ENCODE measurements around the gene KY.

Gene KY

DNA sequence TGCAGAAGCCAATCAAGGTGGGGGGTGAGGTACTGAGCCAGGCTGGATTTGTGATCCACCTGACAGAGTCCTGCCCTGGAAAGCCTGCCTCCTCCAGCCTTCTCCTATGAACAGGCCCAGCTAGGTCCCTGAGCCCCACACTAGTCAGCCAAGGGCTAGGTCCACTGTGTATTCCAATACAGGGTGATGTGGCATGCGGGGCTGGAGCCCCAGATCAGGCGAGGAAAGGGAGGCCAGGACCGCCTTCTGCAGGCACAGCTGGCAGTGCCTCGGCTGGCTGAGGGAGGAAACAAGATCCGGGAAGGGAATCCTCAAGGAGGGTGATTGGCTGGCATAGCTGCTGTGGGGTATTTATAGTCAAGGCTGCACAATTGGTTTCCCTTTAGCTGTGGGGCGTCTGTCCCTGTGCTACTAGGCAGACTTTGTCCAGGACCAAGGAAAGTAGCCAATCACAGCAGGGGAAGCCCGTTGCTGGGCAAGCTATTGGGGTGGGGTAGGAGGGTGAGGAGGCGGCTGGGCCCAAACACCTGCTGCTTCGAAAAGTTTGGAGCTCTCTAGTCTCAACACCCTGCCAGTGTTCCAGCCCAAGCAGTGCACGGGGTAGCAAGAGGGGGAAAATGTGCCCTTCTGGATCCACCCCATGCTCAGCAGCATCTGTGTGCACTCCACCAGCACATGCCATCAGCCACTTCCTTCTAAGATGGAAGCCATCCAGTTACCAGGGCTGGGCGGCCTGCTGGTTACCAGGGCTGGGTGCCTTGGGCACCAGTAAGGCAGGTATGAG, 5.9 kb downstream of the KY start:
- DNase-seq (ENCODE audit: low spot score), result no peak

GRCh38 chr3:134643150-134643675, 7.6 kb downstream of the KY start:
- DNase-seq (ENCODE audit: low spot score), result no peak

DNA sequence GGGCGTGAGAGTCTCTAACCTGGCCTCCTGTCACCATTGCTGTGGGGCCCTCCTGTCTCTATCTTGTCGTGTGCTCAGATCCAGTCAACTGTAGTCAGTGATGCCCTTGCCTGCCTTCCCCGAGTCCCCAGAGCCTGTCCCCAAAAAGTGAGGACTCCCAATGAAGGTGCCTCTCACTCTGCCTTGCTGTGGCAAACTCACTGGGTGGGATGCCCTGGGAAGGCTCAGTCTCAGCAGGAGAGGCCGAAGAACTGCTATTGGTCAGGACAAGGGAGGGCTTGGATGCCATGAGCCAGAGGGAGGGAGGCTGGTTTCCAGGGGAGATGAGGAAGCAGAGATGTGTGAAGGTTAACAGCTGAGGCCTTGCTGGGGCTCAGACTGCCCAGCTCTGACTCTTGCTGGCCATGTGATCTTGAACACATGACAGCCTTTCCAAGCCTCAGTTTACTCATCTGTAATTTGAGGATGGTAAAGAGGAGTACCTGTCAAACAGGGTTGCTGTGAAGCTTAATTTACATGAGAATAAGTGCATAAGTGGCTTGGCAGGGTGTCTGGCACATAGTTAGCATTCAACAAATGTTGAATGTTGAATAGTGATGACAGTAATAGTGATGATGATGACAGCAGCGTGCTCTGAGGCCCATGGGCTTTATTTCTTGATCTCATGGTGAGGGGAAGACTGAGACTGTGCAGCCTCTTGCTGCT, 8.2 kb downstream of the KY start:
- no peak for DNase-seq (ENCODE audit: low spot score)

GRCh38 chr3:134641671-134642300, 9.0 kb downstream of the KY start:
- no peak for DNase-seq (ENCODE audit: low spot score)

GRCh38 chr3:134640872-134641470, 9.9 kb downstream of the KY start:
- DNase-seq (ENCODE audit: low spot score), result peak; percentile 67

DNA sequence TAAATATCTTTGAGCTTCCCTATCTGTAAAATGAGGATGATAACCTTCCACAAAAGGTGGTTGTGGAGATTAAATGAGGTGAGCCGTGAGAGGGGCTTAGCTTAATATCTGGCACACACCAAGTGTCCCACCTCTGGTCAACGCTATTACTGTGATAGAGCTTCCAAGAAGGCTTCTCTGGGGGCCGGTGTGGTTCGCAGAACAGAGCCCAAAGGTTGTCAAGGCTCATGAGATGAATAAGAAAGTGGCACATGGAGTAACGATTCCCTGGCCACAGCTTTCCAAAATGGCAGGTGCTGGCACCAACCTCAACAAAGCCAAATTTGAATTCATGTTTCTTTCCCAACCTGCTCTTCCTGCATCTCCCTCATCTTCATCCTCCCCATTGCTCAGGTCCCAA, 10.4 kb downstream of the KY start:
- no peak for DNase-seq (ENCODE audit: low spot score)

DNA sequence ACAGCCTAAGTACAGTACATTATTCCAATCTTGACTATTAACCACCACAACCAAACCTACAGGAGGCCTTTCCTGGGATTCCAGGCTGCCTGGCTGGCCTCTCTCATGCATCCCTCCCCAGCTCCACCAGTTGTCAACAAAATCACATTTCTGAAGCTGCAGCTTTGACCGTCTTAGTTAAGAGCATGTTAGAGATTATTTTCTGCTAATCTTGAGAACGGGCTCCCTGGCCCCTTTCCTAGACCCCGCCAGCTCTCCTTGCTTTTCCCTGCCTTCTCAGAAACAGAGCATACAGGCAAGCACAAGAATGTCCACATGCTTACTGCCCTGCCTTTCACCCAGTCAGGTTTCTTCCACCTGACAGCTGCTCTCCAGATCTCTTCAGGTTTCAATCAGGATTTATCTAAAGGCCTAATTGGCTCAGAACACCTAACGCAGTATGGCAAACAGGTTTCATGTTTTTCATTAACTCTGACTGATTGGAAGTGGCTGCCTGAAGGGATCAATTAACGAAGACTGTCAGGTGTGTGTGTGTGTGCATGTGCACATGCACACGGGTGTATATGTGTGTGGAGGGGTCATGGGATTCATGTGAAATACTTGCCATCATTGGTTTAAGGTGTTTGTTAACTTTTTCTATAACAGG, 12.3 kb downstream of the KY start:
- DNase-seq (ENCODE audit: low spot score), result no peak

GRCh38 chr3:134636406-134636805, 14.4 kb downstream of the KY start:
- no peak for DNase-seq (ENCODE audit: low spot score)

DNA sequence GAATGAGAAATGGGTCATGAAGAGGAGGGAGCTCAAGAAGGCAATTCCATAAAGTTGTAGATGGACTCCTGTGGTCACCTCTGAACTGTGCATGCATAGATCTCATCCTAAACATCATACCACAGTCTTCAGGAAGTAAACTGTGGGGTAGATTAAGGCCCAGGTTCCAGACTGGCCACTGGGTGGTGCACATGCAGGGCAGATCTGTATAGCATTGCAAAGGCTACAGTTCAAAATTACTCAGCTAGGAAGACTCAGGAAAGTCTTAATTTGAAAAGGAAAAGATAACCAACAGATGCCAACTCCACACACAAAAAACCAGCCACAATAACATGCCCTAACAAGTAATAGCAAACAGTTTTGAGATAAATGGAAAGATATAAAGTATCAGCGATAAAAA, 20.3 kb downstream of the KY start:
- DNase-seq (ENCODE audit: low spot score), result no peak

GRCh38 chr3:134628884-134629283, 21.9 kb downstream of the KY start:
- DNase-seq (ENCODE audit: low spot score), result no peak

GRCh38 chr3:134627831-134628230, 23.0 kb downstream of the KY start:
- DNase-seq (ENCODE audit: low spot score), result peak; percentile 33

DNA sequence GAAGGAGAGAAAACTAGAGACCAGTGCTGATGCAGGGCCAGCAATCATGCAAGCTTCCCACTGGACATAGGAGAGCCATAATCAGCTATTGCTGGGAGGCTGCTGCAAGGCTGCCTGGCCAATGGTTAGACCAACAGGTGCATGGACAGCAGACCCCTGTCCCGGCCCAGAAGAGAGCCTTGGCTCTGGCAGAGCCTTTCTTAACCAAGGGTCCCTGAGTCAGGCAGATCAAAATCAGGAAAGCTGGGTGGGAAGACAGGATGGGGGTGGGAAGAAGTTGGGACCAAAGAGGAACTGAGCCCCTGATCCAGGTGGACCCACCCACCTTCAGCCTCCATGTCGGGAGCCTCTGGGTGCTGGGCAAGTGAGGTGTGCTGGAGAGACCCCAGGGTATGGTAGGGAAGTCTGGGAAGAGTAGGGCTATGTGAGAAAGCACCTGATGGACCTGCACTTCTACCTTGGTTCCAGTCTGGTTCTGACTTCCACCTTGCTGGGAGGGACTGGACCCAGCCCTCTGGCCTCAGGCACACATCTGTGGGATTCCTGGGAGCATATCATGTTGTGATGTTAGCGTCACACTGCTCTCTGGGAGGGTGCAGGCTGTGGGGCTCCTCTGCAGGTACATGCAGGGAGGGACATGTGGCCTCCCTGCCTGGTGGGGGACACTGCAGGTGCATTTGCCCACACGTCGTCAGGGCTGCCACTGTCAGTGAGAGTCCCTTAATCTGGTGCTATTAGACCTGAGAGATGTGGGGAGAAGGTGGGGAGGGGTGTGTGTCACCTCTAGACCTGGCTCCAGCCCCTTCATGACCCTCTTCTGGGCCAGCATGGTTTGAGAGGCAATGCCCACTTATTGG, 24.7 kb downstream of the KY start:
- no peak for DNase-seq (ENCODE audit: low spot score)

GRCh38 chr3:134625462-134625861, 25.4 kb downstream of the KY start:
- DNase-seq (ENCODE audit: low spot score), result no peak

- no peak for DNase-seq (ENCODE audit: low spot score)
These were observed 26.1 kb downstream of the KY start for GRCh38 chr3:134624537-134625287.

GRCh38 chr3:134623615-134624245, 27.1 kb downstream of the KY start:
- no peak for DNase-seq (ENCODE audit: low spot score)

GRCh38 chr3:134622806-134623365, 27.9 kb downstream of the KY start:
- DNase-seq (ENCODE audit: low spot score), result no peak

DNA sequence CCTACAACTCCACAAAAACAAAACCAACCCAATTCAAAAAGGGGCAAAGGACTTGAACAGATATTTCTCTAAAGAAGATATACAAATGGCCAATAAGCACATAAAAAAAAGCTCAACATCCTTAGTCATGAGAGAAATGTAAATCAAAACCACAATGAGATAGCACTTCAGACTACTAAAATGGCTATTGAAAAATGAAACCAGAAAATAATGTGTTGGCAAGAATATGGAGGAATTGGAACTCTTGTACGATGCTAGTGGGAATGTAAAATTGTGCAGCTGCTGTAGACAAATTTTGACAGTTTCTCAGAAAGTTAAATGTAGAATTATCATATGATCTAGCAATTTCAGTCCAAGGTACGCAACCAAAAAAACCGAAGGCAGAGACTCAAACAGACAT, 29.0 kb downstream of the KY start:
- no peak for DNase-seq (ENCODE audit: low spot score)

DNA sequence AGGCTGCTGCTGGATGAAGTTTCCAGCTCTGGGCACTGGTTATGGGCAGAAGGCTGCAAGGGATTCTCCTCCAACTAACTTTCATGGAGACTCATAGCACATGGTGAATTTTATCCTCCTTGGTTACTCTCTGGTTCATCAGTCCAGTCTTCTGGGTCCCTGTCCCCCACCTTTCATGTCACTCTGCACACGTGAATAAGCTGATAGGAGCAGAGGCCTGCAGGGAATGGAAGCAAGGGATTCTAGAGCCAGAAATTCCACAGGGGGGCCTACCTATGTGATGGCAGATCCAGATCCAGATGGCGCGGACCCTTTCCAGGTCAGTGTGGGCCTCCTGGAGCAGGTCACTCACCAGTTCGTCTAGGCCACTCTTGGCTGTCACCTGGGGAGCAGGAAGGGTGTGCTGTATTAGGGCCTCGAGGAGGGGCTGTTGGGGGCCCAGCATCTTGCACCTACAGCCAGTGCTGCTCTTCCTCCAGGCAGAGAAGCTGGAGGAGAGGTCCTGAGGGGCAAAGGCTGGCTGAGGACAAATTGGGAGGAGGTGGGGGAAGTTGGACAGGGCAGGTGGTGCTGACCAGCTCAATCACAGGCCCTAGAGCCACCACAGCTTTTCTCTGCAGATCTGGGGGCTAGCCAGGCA, 30.2 kb downstream of the KY start:
- DNase-seq (ENCODE audit: low spot score), result no peak

DNA sequence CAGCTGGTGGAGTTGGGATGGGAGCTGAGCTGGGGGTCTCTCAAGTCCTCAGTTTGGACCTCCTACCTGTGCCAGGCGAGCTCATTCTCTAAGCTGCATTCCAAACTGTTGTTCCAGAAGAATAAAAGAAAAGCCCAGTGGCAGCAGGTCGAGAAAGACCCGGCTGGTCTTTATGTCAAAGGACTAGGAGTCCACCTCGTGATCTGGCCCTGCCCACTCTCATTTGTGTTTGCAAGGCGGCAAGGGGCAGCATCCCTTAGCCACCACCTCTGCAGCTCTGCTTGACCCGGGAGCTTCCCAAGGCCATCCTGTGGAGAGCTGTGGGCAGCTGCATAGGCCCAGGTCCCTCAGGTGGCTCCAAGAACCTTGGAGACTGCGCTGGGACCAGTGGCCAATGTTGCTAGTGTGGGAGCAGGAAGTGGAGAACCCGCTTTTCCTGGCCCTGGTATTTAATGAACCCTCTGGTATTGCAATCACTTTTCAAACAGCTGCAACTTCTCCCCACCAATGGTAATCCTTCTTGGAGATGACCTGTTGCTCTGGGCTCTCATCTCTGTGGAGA, 30.9 kb downstream of the KY start:
- DNase-seq (ENCODE audit: low spot score), result no peak

All from GM03348 (cell line).